ENCODE results near the gene TACC3.

TACC3 gene

DNA sequence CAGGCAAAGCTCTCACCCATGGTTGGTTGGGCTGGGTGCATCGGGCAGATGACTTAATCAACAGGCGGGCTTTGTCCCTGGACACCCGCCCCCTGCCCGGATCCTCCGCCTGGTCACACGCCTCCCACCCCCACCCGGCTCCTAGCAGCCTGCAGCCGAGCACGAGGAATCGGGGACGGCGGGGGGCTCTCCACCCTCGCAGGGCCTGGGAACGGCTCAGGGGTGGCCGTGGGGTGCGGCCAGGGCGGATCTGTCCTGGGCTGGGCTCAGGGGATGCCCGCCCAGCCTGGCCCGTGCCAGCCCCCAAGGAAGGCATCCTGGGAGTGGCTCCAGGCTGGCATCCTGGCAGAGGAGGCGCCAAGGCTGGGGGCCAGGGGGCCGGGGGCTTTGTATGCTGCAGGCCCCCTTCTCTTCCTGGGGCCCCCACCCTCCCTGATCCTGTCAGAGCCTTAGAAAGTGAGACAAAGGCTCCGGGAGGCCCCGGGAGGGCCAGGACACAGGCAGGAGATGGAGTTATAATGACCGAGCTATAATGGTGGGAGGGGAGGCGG, 39.3 kb downstream of the TACC3 start:
- no peak for TF ChIP-seq CREB1 (IDR thresholded peaks at IDR 0.05; ENCODE audit: low read depth)
- 0 out of 2 replicates have a peak, but pooled peaks have one; percentile 47 for TF ChIP-seq ZBTB7A (IDR thresholded peaks at IDR 0.05; ENCODE audit: low read depth)

DNA sequence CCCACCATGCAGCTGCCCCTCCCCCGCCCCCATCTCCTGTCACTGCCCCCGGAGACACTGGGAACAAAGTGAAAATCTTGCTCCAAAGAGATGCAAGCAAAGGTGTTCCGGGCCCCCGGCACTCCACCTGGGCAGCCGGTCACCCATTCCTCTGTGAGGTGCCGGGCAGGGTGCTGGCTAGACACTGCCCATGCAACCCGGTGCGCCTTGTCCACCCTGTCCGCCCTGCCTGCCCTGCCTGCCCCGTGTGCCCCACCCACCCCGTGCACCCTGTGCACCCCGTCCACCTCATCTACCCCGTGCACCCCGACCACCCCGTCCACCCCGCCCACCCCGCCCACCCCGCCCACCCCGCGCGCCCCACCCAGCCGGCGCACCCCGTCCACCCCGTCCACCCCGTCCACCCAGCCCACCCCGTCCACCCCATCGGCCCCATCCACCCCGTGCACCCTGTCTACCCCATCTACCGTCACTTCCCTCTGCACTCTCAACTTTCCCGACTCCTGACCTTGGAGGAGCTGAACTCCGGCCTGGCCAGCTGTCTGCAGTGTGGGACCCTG, 39.9 kb downstream of the TACC3 start:
- no peak for TF ChIP-seq RAD21 (IDR thresholded peaks at IDR 0.05; ENCODE audit: low read depth)
- TF ChIP-seq ZBTB7A (IDR thresholded peaks at IDR 0.05; ENCODE audit: low read depth): no peak
- no peak for TF ChIP-seq TAF1 (IDR thresholded peaks at IDR 0.05; ENCODE audit: low read depth)
- no peak for TF ChIP-seq TCF12 (IDR thresholded peaks at IDR 0.05; ENCODE audit: low read depth)
- TF ChIP-seq, protein P1, sequence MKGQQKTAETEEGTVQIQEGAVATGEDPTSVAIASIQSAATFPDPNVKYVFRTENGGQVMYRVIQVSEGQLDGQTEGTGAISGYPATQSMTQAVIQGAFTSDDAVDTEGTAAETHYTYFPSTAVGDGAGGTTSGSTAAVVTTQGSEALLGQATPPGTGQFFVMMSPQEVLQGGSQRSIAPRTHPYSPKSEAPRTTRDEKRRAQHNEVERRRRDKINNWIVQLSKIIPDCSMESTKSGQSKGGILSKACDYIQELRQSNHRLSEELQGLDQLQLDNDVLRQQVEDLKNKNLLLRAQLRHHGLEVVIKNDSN (IDR thresholded peaks at IDR 0.05): no peak
- TF ChIP-seq, protein P2, sequence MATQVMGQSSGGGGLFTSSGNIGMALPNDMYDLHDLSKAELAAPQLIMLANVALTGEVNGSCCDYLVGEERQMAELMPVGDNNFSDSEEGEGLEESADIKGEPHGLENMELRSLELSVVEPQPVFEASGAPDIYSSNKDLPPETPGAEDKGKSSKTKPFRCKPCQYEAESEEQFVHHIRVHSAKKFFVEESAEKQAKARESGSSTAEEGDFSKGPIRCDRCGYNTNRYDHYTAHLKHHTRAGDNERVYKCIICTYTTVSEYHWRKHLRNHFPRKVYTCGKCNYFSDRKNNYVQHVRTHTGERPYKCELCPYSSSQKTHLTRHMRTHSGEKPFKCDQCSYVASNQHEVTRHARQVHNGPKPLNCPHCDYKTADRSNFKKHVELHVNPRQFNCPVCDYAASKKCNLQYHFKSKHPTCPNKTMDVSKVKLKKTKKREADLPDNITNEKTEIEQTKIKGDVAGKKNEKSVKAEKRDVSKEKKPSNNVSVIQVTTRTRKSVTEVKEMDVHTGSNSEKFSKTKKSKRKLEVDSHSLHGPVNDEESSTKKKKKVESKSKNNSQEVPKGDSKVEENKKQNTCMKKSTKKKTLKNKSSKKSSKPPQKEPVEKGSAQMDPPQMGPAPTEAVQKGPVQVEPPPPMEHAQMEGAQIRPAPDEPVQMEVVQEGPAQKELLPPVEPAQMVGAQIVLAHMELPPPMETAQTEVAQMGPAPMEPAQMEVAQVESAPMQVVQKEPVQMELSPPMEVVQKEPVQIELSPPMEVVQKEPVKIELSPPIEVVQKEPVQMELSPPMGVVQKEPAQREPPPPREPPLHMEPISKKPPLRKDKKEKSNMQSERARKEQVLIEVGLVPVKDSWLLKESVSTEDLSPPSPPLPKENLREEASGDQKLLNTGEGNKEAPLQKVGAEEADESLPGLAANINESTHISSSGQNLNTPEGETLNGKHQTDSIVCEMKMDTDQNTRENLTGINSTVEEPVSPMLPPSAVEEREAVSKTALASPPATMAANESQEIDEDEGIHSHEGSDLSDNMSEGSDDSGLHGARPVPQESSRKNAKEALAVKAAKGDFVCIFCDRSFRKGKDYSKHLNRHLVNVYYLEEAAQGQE (IDR thresholded peaks at IDR 0.05; ENCODE audit: low read depth): no peak
- TF ChIP-seq, protein P3, sequence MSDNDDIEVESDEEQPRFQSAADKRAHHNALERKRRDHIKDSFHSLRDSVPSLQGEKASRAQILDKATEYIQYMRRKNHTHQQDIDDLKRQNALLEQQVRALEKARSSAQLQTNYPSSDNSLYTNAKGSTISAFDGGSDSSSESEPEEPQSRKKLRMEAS (IDR thresholded peaks at IDR 0.05): no peak
- no peak for TF ChIP-seq TEAD4 (IDR thresholded peaks at IDR 0.05)
- TF ChIP-seq FOXM1 (IDR thresholded peaks at IDR 0.05; ENCODE audit: borderline replicate concordance, low read depth): no peak
- no peak for TF ChIP-seq NFIC (IDR thresholded peaks at IDR 0.05)
- TF ChIP-seq CREB1 (IDR thresholded peaks at IDR 0.05; ENCODE audit: low read depth): no peak
- TF ChIP-seq EP300 (IDR thresholded peaks at IDR 0.05; ENCODE audit: borderline replicate concordance): no peak
- no peak for TF ChIP-seq CEBPB (IDR thresholded peaks at IDR 0.05)
- no peak for TF ChIP-seq EGR1 (IDR thresholded peaks at IDR 0.05)
- TF ChIP-seq YY1 (IDR thresholded peaks at IDR 0.05; ENCODE audit: low read depth): no peak

DNA sequence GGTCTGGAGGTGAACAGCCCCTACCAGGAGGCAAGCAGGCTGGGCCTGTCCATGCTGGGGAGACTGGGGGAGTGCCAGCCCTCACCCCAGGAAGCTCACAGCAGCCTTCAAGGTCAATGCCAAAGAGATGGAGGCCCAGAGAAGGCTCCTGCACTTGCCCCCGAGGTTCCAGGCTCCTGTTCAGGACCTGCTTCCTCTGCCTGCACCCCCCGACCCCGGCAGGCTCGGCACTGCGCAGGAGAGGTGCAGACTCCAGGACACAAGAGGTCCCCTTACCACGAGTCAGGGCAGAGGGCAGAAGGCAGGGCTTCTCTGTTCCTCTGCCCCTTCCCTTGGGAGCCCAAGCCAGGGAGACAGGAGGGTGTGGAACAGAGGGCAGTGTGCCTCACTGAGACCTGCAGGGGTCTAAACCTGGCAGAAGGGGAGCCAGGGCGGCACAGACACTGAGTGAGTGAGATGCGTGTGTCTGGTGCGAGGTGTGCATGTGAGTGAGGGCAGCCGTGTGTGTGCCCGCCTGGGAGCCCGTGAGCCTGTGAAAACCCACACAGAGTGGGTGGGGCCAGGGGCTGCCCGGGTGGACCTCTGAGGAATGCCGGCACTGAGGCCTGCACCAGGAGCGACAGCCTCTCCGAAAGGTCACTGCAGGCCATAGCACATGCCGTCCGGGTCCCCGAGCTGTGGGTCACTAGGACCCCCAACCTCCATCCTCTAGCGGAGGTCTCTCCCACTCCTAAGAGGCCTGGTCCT, 41.1 kb downstream of the TACC3 start:
- no peak for TF ChIP-seq YY1 (IDR thresholded peaks at IDR 0.05; ENCODE audit: low read depth)
- no peak for TF ChIP-seq CEBPB (IDR thresholded peaks at IDR 0.05)
- TF ChIP-seq CREB1 (IDR thresholded peaks at IDR 0.05; ENCODE audit: low read depth): no peak
- TF ChIP-seq, protein P2 (IDR thresholded peaks at IDR 0.05; ENCODE audit: low read depth): no peak
- no peak for TF ChIP-seq EGR1 (IDR thresholded peaks at IDR 0.05)

DNA sequence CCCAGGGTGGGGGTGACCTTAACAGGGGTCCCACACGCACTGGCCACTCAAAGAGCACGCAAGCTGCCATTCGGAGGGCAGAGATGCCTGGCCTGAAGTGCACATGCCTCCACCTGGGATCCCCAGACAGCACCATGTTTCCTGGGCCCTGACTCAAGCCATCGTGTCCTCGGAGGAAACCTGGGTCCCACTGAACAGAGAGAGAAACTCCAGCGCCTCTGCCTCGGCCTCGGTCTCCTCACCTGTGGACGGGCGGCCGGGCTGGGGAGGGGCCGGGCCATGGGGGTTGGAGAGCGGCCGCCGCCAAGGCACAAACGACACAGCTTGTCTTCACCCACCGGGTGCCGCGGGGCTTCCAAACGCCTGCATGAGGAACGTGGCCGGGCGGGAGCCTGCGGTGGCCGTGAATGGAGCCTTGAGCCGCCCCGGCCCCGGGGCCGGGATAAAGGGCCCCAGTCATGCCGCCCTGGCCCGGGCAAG, 41.8 kb downstream of the TACC3 start:
- TF ChIP-seq EGR1 (IDR thresholded peaks at IDR 0.05) (no peak), ZBTB7A (IDR thresholded peaks at IDR 0.05; ENCODE audit: low read depth) (no peak)
- TF ChIP-seq, protein P1 (IDR thresholded peaks at IDR 0.05): no peak

DNA sequence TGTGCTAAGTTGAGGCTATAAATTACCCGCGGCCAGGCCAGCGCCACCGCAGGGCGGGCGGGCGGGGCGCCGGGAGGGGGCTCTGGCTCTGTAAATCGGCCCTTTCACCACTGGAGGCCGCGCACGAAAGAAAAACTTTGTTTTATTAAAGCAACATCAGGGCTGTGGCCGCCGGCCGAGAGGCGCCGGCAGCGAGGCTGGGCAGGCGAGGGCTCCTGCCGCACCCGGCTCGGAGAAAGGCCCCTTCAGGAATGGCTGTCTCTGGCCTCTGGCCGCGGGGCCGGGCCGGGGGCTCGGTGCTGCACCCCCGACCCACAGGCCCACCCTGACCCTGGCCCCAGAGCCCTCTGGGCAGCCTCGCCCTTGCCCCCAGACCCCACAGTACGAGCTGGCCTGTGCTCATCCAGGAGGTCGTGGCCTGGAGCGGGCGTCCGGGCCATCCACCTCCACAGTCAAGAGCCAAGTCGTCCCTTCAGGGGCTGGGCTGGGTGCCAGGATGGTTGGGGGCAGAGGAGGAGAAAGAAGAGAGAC, 42.3 kb downstream of the TACC3 start:
- TF ChIP-seq, protein P1 (IDR thresholded peaks at IDR 0.05): no peak
- no peak for TF ChIP-seq CREB1 (IDR thresholded peaks at IDR 0.05; ENCODE audit: low read depth)
- TF ChIP-seq TEAD4 (IDR thresholded peaks at IDR 0.05): no peak
- TF ChIP-seq ZBTB7A (IDR thresholded peaks at IDR 0.05; ENCODE audit: low read depth): no peak
- no peak for TF ChIP-seq NFIC (IDR thresholded peaks at IDR 0.05)
- no peak for TF ChIP-seq EP300 (IDR thresholded peaks at IDR 0.05; ENCODE audit: borderline replicate concordance)
- TF ChIP-seq TAF1 (IDR thresholded peaks at IDR 0.05; ENCODE audit: low read depth): no peak
- TF ChIP-seq TCF12 (IDR thresholded peaks at IDR 0.05; ENCODE audit: low read depth): no peak
- TF ChIP-seq, protein P2 (IDR thresholded peaks at IDR 0.05; ENCODE audit: low read depth): no peak
- TF ChIP-seq YY1 (IDR thresholded peaks at IDR 0.05; ENCODE audit: low read depth): no peak
- TF ChIP-seq, protein P3 (IDR thresholded peaks at IDR 0.05): no peak
- no peak for TF ChIP-seq CEBPB (IDR thresholded peaks at IDR 0.05)
- TF ChIP-seq EGR1 (IDR thresholded peaks at IDR 0.05): no peak
- TF ChIP-seq RAD21 (IDR thresholded peaks at IDR 0.05; ENCODE audit: low read depth): no peak
